ENCODE measurements around the gene UBA7. TPM values are rescaled to one million over a fixed set of nuclear protein-coding genes. Genes with fewer than 3 reads are reported as not detected.

UBA7 gene
- total RNA-seq, 1 experiment from 2014 or later = 1.2 TPM

GRCh38 chr3:49799105-49799504 is 14.6 kb downstream of the UBA7 start:
- H3K27me3 Mint-ChIP-seq (ENCODE audit: low read depth) = peaks cover 31% of the 10 kb centered on the region
- ATAC-seq = no peak
- H3K4me3 Mint-ChIP-seq = no peak overlapping the region
- H3K27ac Mint-ChIP-seq = no peak overlapping the region
- CTCF ChIA-PET = interaction anchor here (1.0 to 1.3 kb wide), 2 partner anchors 40 to 111 kb away, joined by 3 to 4 read pairs; no protein-coding TSS in a partner anchor
- TF ChIP-seq, protein P1, sequence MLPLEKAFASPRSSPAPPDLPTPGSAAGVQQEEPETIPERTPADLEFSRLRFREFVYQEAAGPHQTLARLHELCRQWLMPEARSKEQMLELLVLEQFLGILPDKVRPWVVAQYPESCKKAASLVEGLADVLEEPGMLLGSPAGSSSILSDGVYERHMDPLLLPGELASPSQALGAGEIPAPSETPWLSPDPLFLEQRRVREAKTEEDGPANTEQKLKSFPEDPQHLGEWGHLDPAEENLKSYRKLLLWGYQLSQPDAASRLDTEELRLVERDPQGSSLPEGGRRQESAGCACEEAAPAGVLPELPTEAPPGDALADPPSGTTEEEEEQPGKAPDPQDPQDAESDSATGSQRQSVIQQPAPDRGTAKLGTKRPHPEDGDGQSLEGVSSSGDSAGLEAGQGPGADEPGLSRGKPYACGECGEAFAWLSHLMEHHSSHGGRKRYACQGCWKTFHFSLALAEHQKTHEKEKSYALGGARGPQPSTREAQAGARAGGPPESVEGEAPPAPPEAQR (CRISPR knock-in tag; IDR thresholded peaks at IDR 0.05) = no peak
- TF ChIP-seq ZNF671 (CRISPR knock-in tag; IDR thresholded peaks at IDR 0.05) (no peak), ZNF532 (CRISPR knock-in tag; IDR thresholded peaks at IDR 0.05; ENCODE audit: borderline replicate concordance) (no peak), CREM (CRISPR knock-in tag; IDR thresholded peaks at IDR 0.05) (no peak), FOXJ3 (CRISPR knock-in tag; IDR thresholded peaks at IDR 0.05; ENCODE audit: borderline replicate concordance) (no peak), PRRX2 (CRISPR knock-in tag; IDR thresholded peaks at IDR 0.05) (no peak), HMGA2 (CRISPR knock-in tag; IDR thresholded peaks at IDR 0.05) (no peak), IRF1 (CRISPR knock-in tag; IDR thresholded peaks at IDR 0.05) (no peak)
- TF ChIP-seq, protein P2, sequence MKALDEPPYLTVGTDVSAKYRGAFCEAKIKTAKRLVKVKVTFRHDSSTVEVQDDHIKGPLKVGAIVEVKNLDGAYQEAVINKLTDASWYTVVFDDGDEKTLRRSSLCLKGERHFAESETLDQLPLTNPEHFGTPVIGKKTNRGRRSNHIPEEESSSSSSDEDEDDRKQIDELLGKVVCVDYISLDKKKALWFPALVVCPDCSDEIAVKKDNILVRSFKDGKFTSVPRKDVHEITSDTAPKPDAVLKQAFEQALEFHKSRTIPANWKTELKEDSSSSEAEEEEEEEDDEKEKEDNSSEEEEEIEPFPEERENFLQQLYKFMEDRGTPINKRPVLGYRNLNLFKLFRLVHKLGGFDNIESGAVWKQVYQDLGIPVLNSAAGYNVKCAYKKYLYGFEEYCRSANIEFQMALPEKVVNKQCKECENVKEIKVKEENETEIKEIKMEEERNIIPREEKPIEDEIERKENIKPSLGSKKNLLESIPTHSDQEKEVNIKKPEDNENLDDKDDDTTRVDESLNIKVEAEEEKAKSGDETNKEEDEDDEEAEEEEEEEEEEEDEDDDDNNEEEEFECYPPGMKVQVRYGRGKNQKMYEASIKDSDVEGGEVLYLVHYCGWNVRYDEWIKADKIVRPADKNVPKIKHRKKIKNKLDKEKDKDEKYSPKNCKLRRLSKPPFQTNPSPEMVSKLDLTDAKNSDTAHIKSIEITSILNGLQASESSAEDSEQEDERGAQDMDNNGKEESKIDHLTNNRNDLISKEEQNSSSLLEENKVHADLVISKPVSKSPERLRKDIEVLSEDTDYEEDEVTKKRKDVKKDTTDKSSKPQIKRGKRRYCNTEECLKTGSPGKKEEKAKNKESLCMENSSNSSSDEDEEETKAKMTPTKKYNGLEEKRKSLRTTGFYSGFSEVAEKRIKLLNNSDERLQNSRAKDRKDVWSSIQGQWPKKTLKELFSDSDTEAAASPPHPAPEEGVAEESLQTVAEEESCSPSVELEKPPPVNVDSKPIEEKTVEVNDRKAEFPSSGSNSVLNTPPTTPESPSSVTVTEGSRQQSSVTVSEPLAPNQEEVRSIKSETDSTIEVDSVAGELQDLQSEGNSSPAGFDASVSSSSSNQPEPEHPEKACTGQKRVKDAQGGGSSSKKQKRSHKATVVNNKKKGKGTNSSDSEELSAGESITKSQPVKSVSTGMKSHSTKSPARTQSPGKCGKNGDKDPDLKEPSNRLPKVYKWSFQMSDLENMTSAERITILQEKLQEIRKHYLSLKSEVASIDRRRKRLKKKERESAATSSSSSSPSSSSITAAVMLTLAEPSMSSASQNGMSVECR (CRISPR knock-in tag; IDR thresholded peaks at IDR 0.05; ENCODE audit: borderline replicate concordance) = no peak
- POLR2A ChIA-PET = no interaction called here
- H3K9me3 Mint-ChIP-seq = no peaks in the 10 kb centered on the region
- H3K4me1 Mint-ChIP-seq = peaks cover 10% of the 10 kb centered on the region
- DNase-seq (ENCODE audit: low spot score) = no peak
- H3K36me3 Mint-ChIP-seq = no peaks in the 10 kb centered on the region

DNA sequence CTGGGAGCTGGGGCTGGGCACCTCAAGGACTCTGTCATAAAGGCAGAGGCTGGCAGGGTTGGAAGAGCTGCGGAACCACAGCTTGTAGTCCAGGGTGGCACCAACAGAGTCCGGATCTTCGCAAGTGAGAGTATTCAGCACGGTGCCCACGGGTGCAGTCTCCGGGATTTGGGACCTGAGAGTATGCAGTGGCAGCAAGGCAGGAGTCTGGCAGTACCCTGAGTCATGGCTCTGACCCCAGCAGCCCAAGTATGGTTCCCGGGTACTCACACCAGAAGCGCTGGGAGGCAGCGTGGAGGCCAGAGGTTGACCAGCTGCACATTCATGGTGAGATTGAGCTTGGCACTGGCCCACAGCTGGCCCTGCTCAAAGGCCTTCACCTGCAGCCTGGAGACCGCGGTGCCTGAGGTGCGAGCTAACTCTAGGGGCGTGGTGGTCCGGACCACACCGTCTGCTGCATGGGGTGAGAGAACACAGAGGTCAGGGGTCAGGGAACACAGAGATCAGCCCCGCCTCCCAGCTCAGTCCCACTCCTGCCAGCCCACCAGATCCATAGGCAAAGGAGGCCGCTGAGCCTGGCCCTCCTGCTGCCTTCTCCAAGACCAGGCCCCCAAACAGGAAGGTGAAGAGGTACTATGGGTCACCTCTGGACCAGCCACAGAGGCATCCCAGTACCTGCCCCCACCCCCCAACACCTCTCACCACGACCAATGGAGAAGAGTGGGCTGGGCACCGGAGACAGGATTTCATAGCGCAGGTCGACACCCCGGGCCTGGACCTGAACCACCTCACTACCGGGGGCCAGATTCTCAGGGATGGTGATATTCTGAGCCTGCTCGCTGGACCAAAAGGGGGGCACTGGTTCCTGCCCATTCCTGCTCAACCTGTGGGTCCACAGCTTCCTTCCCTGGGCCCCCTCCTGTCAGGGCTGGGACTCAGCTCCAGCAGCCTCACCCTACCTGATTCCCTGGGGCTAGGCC is 18.5 kb downstream of the UBA7 start:
- ChIA-PET CTCF (interaction anchor here (0.5 to 1.7 kb wide), 4 partner anchors 8 to 115 kb away, joined by 3 to 8 read pairs (median 3); partner anchors contain the start of gene INKA1), POLR2A (interaction anchor here (0.6 kb wide), 1 partner anchor 18 kb away, joined by 3 read pairs; no protein-coding TSS in a partner anchor)
- Mint-ChIP-seq H3K9me3 (no peaks in the 10 kb centered on the region), H3K27me3 (ENCODE audit: low read depth) (peaks cover 12% of the 10 kb centered on the region), H3K36me3 (no peaks in the 10 kb centered on the region), H3K4me3 (no peak overlapping the region), H3K27ac (peak overlapping the region; percentile 27; the same call in 1 of the 2 replicates), H3K4me1 (peaks cover 1% of the 10 kb centered on the region; the same call in 1 of the 2 replicates)
- DNase-seq (ENCODE audit: low spot score) = no peak
- ATAC-seq = peak; percentile 44
- TF ChIP-seq ZBTB43 (CRISPR knock-in tag; IDR thresholded peaks at IDR 0.05) (no peak), NR2C2 (CRISPR knock-in tag; IDR thresholded peaks at IDR 0.05) (0 out of 2 replicates have a peak, but pooled peaks have one; percentile 19), MXD4 (CRISPR knock-in tag; IDR thresholded peaks at IDR 0.05; ENCODE audit: borderline replicate concordance) (no peak)
